Measurements from ENCODE around the gene LLGL2.

The LLGL2 gene

GRCh38 chr17:75564195-75564594 is 38.7 kb downstream of the LLGL2 start:
- H3K4me1 ChIP-seq (ENCODE audit: control insufficient read depth, insufficient read depth, low read length): no peaks in the 10 kb centered on the region
- DNase-seq (ENCODE audit: low read depth, low spot score): no peak
- no peaks in the 10 kb centered on the region for H3K9me3 ChIP-seq (ENCODE audit: control insufficient read depth, insufficient read depth, low read length)
- H3K36me3 ChIP-seq (ENCODE audit: control insufficient read depth, insufficient read depth, low read length): peaks cover 15% of the 10 kb centered on the region; the same call in 1 of the 2 replicates
- no CpG with 5 or more reads among the region's 11 CpGs for WGBS (ENCODE audit: insufficient coverage, insufficient read length)
- H3K27me3 ChIP-seq (ENCODE audit: control insufficient read depth, insufficient read depth, low read length): no peaks in the 10 kb centered on the region
- H3K27ac ChIP-seq (ENCODE audit: low read length): no peak overlapping the region
- no peak overlapping the region for H3K4me3 ChIP-seq (ENCODE audit: low read length)

- no CpG with 5 or more reads among the region's 7 CpGs for WGBS (ENCODE audit: insufficient coverage, insufficient read length)
- Histone ChIP-seq H3K27me3 (ENCODE audit: control insufficient read depth, insufficient read depth, low read length) (no peaks in the 10 kb centered on the region), H3K27ac (ENCODE audit: low read length) (no peak overlapping the region), H3K36me3 (ENCODE audit: control insufficient read depth, insufficient read depth, low read length) (peaks cover 13% of the 10 kb centered on the region; the same call in 1 of the 2 replicates), H3K4me3 (ENCODE audit: low read length) (no peak overlapping the region), H3K9me3 (ENCODE audit: control insufficient read depth, insufficient read depth, low read length) (no peaks in the 10 kb centered on the region), H3K4me1 (ENCODE audit: control insufficient read depth, insufficient read depth, low read length) (no peaks in the 10 kb centered on the region)
- no peak for DNase-seq (ENCODE audit: low read depth, low spot score)
These were observed 39.6 kb downstream of the LLGL2 start for GRCh38 chr17:75565066-75565465.

DNA sequence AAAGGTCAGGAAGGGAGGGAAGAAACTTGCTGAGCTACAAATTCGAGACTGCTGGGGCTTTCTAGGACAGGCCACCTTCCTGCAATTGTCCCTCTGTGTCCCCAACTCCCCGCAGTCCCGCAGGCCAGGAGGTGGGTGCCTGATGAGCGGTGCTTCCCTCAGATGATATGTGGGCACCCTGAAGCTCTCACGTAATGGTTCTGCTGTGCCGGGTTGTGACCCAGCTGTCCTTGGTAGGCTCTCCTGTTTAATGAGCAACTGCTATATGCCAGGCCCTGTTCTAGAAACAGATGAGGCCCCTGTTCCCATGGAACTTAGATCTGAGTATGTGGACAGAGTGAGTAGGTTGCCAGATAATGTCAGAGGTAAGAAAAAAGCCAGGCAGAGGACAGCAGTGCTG is 40.1 kb downstream of the LLGL2 start:
- no peak overlapping the region for H3K27ac ChIP-seq (ENCODE audit: low read length)
- no peak for DNase-seq (ENCODE audit: low read depth, low spot score)
- WGBS (ENCODE audit: insufficient coverage, insufficient read length): no CpG with 5 or more reads among the region's 6 CpGs
- H3K36me3 ChIP-seq (ENCODE audit: control insufficient read depth, insufficient read depth, low read length): peaks cover 13% of the 10 kb centered on the region; the same call in 1 of the 2 replicates
- no peak overlapping the region for H3K4me3 ChIP-seq (ENCODE audit: low read length)
- H3K4me1 ChIP-seq (ENCODE audit: control insufficient read depth, insufficient read depth, low read length): no peaks in the 10 kb centered on the region
- no peaks in the 10 kb centered on the region for H3K27me3 ChIP-seq (ENCODE audit: control insufficient read depth, insufficient read depth, low read length)
- no peaks in the 10 kb centered on the region for H3K9me3 ChIP-seq (ENCODE audit: control insufficient read depth, insufficient read depth, low read length)

DNA sequence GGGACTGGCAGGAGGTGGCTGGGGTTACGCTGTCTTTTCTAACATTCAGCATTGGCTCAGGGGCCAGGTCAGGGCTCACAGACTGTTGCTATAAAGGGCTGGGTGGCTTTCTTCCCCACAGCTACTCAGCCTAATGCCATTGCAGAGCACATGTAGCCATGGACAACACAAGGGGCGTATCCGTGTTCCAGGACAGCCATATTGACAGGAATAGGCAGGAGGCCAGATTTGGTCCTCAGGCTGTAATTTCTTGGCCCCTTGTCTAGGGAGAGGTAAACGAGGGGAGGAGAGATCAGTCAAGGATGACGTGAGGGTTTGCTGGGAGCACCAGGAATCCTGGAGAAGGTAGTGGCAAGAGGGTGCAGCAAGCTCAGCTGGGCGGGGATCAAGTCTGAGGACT is 40.9 kb downstream of the LLGL2 start:
- no CpG with 5 or more reads among the region's 6 CpGs for WGBS (ENCODE audit: insufficient coverage, insufficient read length)
- H3K4me1 ChIP-seq (ENCODE audit: control insufficient read depth, insufficient read depth, low read length): no peaks in the 10 kb centered on the region
- no peaks in the 10 kb centered on the region for H3K27me3 ChIP-seq (ENCODE audit: control insufficient read depth, insufficient read depth, low read length)
- no peak overlapping the region for H3K27ac ChIP-seq (ENCODE audit: low read length)
- DNase-seq (ENCODE audit: low read depth, low spot score): no peak
- no peaks in the 10 kb centered on the region for H3K9me3 ChIP-seq (ENCODE audit: control insufficient read depth, insufficient read depth, low read length)
- H3K36me3 ChIP-seq (ENCODE audit: control insufficient read depth, insufficient read depth, low read length): peaks cover 13% of the 10 kb centered on the region; the same call in 1 of the 2 replicates
- no peak overlapping the region for H3K4me3 ChIP-seq (ENCODE audit: low read length)

DNA sequence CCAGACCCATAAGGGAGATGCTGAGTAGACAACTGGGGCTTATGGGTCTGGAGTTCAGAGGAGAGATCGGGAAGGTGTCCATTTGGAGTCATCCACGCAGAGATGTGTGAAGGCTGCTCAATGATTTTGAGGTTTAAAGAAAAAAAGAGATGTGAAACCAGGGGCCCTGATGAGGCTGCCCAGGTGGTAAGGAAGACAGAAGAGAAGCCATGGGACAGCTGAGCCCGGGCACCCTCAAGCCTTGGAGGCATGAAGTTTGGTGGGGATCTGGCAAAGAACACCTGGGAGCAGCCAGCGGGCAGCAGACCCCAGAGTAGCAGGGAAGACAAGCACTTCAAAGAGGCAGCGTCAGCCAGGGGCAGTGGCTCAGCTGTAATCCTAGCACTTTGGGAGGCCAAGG is 41.3 kb downstream of the LLGL2 start:
- no peaks in the 10 kb centered on the region for H3K27me3 ChIP-seq (ENCODE audit: control insufficient read depth, insufficient read depth, low read length)
- DNase-seq (ENCODE audit: low read depth, low spot score): no peak
- no peaks in the 10 kb centered on the region for H3K9me3 ChIP-seq (ENCODE audit: control insufficient read depth, insufficient read depth, low read length)
- WGBS (ENCODE audit: insufficient coverage, insufficient read length): no CpG with 5 or more reads among the region's 5 CpGs
- H3K27ac ChIP-seq (ENCODE audit: low read length): no peak overlapping the region
- H3K36me3 ChIP-seq (ENCODE audit: control insufficient read depth, insufficient read depth, low read length): peaks cover 13% of the 10 kb centered on the region; the same call in 1 of the 2 replicates
- no peaks in the 10 kb centered on the region for H3K4me1 ChIP-seq (ENCODE audit: control insufficient read depth, insufficient read depth, low read length)
- H3K4me3 ChIP-seq (ENCODE audit: low read length): no peak overlapping the region

DNA sequence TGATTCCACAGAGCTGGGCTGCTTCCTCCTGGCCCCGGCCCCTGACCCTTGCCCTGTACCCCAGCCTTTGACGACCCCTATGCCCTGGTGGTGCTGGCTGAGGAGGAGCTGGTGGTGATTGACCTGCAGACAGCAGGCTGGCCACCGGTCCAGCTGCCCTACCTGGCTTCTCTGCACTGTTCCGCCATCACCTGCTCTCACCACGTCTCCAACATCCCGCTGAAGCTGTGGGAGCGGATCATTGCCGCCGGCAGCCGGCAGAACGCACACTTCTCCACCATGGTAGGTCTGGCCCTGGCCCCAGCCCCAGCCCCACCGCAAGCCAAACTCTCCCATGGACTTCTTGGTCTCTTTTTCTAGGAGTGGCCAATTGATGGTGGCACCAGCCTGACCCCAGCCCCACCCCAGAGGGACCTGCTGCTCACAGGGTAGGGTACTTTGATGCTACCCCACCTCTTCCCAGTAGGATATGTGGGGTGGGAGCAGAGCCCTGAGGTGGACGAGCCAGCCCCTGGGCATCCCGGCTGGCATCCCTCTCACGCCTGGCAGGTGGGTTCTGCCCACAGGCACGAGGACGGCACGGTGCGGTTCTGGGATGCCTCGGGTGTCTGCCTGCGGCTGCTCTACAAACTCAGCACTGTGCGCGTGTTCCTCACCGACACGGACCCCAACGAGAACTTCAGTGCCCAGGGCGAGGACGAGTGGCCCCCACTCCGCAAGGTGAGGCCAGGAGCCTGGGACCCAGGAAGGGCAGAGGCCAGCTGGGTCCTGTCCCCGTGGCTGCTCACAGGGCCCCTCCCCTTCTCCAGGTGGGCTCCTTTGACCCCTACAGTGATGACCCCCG is 43.1 kb downstream of the LLGL2 start:
- Histone ChIP-seq H3K4me3 (ENCODE audit: low read length) (no peak overlapping the region), H3K36me3 (ENCODE audit: control insufficient read depth, insufficient read depth, low read length) (peaks cover 7% of the 10 kb centered on the region; the same call in 1 of the 2 replicates), H3K9me3 (ENCODE audit: control insufficient read depth, insufficient read depth, low read length) (no peaks in the 10 kb centered on the region), H3K27ac (ENCODE audit: low read length) (no peak overlapping the region), H3K27me3 (ENCODE audit: control insufficient read depth, insufficient read depth, low read length) (no peaks in the 10 kb centered on the region), H3K4me1 (ENCODE audit: control insufficient read depth, insufficient read depth, low read length) (no peaks in the 10 kb centered on the region)
- DNase-seq (ENCODE audit: low read depth, low spot score): no peak
- WGBS (ENCODE audit: insufficient coverage, insufficient read length): no CpG with 5 or more reads among the region's 31 CpGs

- no peaks in the 10 kb centered on the region for H3K9me3 ChIP-seq (ENCODE audit: control insufficient read depth, insufficient read depth, low read length)
- H3K4me1 ChIP-seq (ENCODE audit: control insufficient read depth, insufficient read depth, low read length): no peaks in the 10 kb centered on the region
- DNase-seq (ENCODE audit: low read depth, low spot score): no peak
- no peak overlapping the region for H3K4me3 ChIP-seq (ENCODE audit: low read length)
- no peaks in the 10 kb centered on the region for H3K27me3 ChIP-seq (ENCODE audit: control insufficient read depth, insufficient read depth, low read length)
- H3K36me3 ChIP-seq (ENCODE audit: control insufficient read depth, insufficient read depth, low read length): peaks cover 4% of the 10 kb centered on the region; the same call in 1 of the 2 replicates
- no peak overlapping the region for H3K27ac ChIP-seq (ENCODE audit: low read length)
- WGBS (ENCODE audit: insufficient coverage, insufficient read length): no CpG with 5 or more reads among the region's 35 CpGs
These were observed 44.7 kb downstream of the LLGL2 start for GRCh38 chr17:75570034-75570676.

DNA sequence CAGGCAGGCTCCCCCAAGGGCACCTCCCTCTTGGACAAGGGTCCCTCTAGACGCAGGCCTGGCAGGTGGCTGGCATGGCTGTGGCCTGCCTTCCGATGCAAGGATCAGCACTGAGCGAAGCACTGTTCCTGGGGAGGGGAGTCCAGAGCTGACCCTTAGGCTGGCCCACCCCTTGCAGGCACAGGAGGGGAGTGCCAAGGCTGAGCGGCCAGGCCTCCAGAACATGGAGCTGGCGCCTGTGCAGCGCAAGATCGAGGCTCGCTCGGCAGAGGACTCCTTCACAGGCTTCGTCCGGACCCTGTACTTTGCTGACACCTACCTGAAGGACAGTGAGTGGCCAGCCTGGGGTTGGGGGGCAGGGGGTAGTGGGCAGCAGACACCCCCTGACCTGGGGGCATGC is 45.3 kb downstream of the LLGL2 start:
- no peak overlapping the region for H3K27ac ChIP-seq (ENCODE audit: low read length)
- DNase-seq (ENCODE audit: low read depth, low spot score): no peak
- peaks cover 4% of the 10 kb centered on the region; the same call in 1 of the 2 replicates for H3K36me3 ChIP-seq (ENCODE audit: control insufficient read depth, insufficient read depth, low read length)
- H3K27me3 ChIP-seq (ENCODE audit: control insufficient read depth, insufficient read depth, low read length): no peaks in the 10 kb centered on the region
- H3K4me3 ChIP-seq (ENCODE audit: low read length): no peak overlapping the region
- H3K9me3 ChIP-seq (ENCODE audit: control insufficient read depth, insufficient read depth, low read length): no peaks in the 10 kb centered on the region
- no CpG with 5 or more reads among the region's 11 CpGs for WGBS (ENCODE audit: insufficient coverage, insufficient read length)
- H3K4me1 ChIP-seq (ENCODE audit: control insufficient read depth, insufficient read depth, low read length): no peaks in the 10 kb centered on the region

- no peaks in the 10 kb centered on the region for H3K4me1 ChIP-seq (ENCODE audit: control insufficient read depth, insufficient read depth, low read length)
- no CpG with 5 or more reads among the region's 15 CpGs for WGBS (ENCODE audit: insufficient coverage, insufficient read length)
- no peak for DNase-seq (ENCODE audit: low read depth, low spot score)
- no peaks in the 10 kb centered on the region for H3K27me3 ChIP-seq (ENCODE audit: control insufficient read depth, insufficient read depth, low read length)
- no peak overlapping the region for H3K27ac ChIP-seq (ENCODE audit: low read length)
- peaks cover 2% of the 10 kb centered on the region; the same call in 1 of the 2 replicates for H3K36me3 ChIP-seq (ENCODE audit: control insufficient read depth, insufficient read depth, low read length)
- H3K4me3 ChIP-seq (ENCODE audit: low read length): no peak overlapping the region
- H3K9me3 ChIP-seq (ENCODE audit: control insufficient read depth, insufficient read depth, low read length): no peaks in the 10 kb centered on the region
These were observed 45.8 kb downstream of the LLGL2 start for GRCh38 chr17:75571197-75571884.

DNA sequence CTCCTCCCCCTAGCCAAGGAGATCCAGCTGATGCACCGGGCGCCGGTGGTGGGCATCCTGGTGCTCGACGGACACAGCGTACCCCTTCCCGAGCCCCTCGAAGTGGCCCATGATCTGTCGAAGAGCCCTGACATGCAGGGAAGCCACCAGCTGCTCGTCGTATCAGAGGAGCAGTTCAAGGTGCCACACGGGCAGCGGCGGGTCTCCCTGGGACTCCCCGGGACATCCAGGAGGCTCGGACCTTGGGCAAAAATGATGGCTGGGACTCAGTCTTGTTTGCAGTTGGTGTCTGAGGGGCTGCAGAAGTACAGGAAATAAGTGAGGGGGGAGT is 46.4 kb downstream of the LLGL2 start:
- no peak overlapping the region for H3K27ac ChIP-seq (ENCODE audit: low read length)
- H3K9me3 ChIP-seq (ENCODE audit: control insufficient read depth, insufficient read depth, low read length): no peaks in the 10 kb centered on the region
- H3K4me3 ChIP-seq (ENCODE audit: low read length): no peak overlapping the region
- no peaks in the 10 kb centered on the region for H3K27me3 ChIP-seq (ENCODE audit: control insufficient read depth, insufficient read depth, low read length)
- H3K4me1 ChIP-seq (ENCODE audit: control insufficient read depth, insufficient read depth, low read length): no peaks in the 10 kb centered on the region
- peaks cover 2% of the 10 kb centered on the region; the same call in 1 of the 2 replicates for H3K36me3 ChIP-seq (ENCODE audit: control insufficient read depth, insufficient read depth, low read length)
- no CpG with 5 or more reads among the region's 16 CpGs for WGBS (ENCODE audit: insufficient coverage, insufficient read length)
- no peak for DNase-seq (ENCODE audit: low read depth, low spot score)
